ENCODE results near the gene THSD7A.

Gene THSD7A

GRCh38 chr7:11751315-11751714 is 80.7 kb downstream of the THSD7A start:
- no peak for DNase-seq

GRCh38 chr7:11750191-11750590 is 81.8 kb downstream of the THSD7A start:
- DNase-seq: no peak

- DNase-seq: no peak
These were observed 82.4 kb downstream of the THSD7A start for GRCh38 chr7:11749629-11750028.

- no peak for DNase-seq
These were observed 83.1 kb downstream of the THSD7A start for GRCh38 chr7:11748884-11749283.

- DNase-seq: no peak
These were observed 84.1 kb downstream of the THSD7A start for GRCh38 chr7:11747715-11748485.

GRCh38 chr7:11746591-11746990 is 85.4 kb downstream of the THSD7A start:
- DNase-seq: no peak

GRCh38 chr7:11743548-11743947 is 88.5 kb downstream of the THSD7A start:
- DNase-seq: no peak

GRCh38 chr7:11743016-11743415 is 89.0 kb downstream of the THSD7A start:
- no peak for DNase-seq

GRCh38 chr7:11742496-11742895 is 89.5 kb downstream of the THSD7A start:
- DNase-seq: no peak

- no peak for DNase-seq
These were observed 94.3 kb downstream of the THSD7A start for GRCh38 chr7:11737723-11738122.

GRCh38 chr7:11732207-11732606 is 99.8 kb downstream of the THSD7A start:
- no peak for DNase-seq

GRCh38 chr7:11730725-11731124 is 101.3 kb downstream of the THSD7A start:
- no peak for DNase-seq

- DNase-seq: no peak
These were observed 104.1 kb downstream of the THSD7A start for GRCh38 chr7:11727864-11728263.

GRCh38 chr7:11726794-11727155 is 105.2 kb downstream of the THSD7A start:
- no peak for DNase-seq

GRCh38 chr7:11726001-11726793 is 105.8 kb downstream of the THSD7A start:
- no peak for DNase-seq

- DNase-seq: no peak
These were observed 115.8 kb downstream of the THSD7A start for GRCh38 chr7:11716185-11716584.

GRCh38 chr7:11714676-11715075 is 117.3 kb downstream of the THSD7A start:
- no peak for DNase-seq

GRCh38 chr7:11714205-11714604 is 117.8 kb downstream of the THSD7A start:
- DNase-seq: no peak

GRCh38 chr7:11713352-11713751 is 118.6 kb downstream of the THSD7A start:
- no peak for DNase-seq

- DNase-seq: no peak
These were observed 121.6 kb downstream of the THSD7A start for GRCh38 chr7:11710377-11710776.

GRCh38 chr7:11709196-11709595 is 122.8 kb downstream of the THSD7A start:
- DNase-seq: no peak

- DNase-seq: no peak
These were observed 124.3 kb downstream of the THSD7A start for GRCh38 chr7:11707606-11708193.

- DNase-seq: no peak
These were observed 125.1 kb downstream of the THSD7A start for GRCh38 chr7:11706666-11707605.

Data from hippocampal formation (tissue), 2 donors.